Calu3 (cell line): ENCODE measurements around the gene CNTLN. TPM values are rescaled to one million over a fixed set of nuclear protein-coding genes. Genes with fewer than 3 reads are reported as not detected.
"Not testable (repeated sequence)": the region's sequence is repeated elsewhere in the genome, so short reads cannot be mapped to it uniquely, and the experiment has no call there.

Experiments used
- BruUV-seq: library from RNA; stranded (reverse); fragments of 400-500 nt; replicated peaks from 2 replicates; lab custom pipeline; 2021; lab: Mats Ljungman, UMichigan
- CTCF ChIA-PET: fragments of 300-600 bp; sonication (Branson Sonifier 250); formaldehyde crosslinking; loops from one replicate; lab custom pipeline; 2022; ENCODE audit warnings: antibody characterized with exemption; lab: Charles Lee
- DNase-seq: peaks from one replicate; pipeline ENCODE4 v3.0.0; 2022
- H3K27ac Mint-ChIP-seq: one replicate; pipeline ENCODE4 v1.8.0; 2022; ENCODE audit warnings: mixed read lengths; ENCODE audit not compliant: unreplicated experiment
- H3K27me3 Mint-ChIP-seq: one replicate; pipeline ENCODE4 v1.8.0; 2022; ENCODE audit warnings: mixed read lengths; ENCODE audit not compliant: unreplicated experiment
- H3K36me3 Mint-ChIP-seq: one replicate; pipeline ENCODE4 v1.8.0; 2022; ENCODE audit warnings: mild to moderate bottlenecking, moderate library complexity, mixed read lengths; ENCODE audit not compliant: insufficient read depth, unreplicated experiment
- H3K4me1 Mint-ChIP-seq: one replicate; pipeline ENCODE4 v1.8.0; 2022; ENCODE audit warnings: mild to moderate bottlenecking, low read depth, mixed read lengths; ENCODE audit not compliant: unreplicated experiment
- H3K4me3 Mint-ChIP-seq: one replicate; pipeline ENCODE4 v1.8.0; 2022; ENCODE audit warnings: mild to moderate bottlenecking, low read depth, moderate library complexity, mixed read lengths; ENCODE audit not compliant: unreplicated experiment
- H3K9me3 Mint-ChIP-seq: one replicate; pipeline ENCODE4 v1.8.0; 2022; ENCODE audit warnings: low read depth, mixed read lengths; ENCODE audit not compliant: unreplicated experiment
- CTCF ChIP-seq: fragments of 200-600 bp; IDR thresholded peaks from one replicate; pipeline ENCODE4 v1.8.0; 2022; ENCODE audit warnings: antibody characterized with exemption; ENCODE audit not compliant: unreplicated experiment
- intact Hi-C: fragments of 100-400 bp; cut with micrococcal nuclease; formaldehyde crosslinking; loops from one replicate; pipeline ENCODE4 v1.10.0; 2022; ENCODE audit not compliant: unreplicated experiment
- total RNA-seq: library from RNA; stranded (reverse); gene quantifications from 2 replicates; pipeline ENCODE4 v1.2.3, GENCODE V29; 2022

Gene CNTLN
- total RNA-seq, 1 experiment from 2014 or later = 6.7 TPM

- no peaks in the 10 kb centered on the region for H3K9me3 Mint-ChIP-seq
- DNase-seq = no peak
- CTCF ChIA-PET = no interaction called here
- no peaks in the 10 kb centered on the region for H3K36me3 Mint-ChIP-seq
- H3K27ac Mint-ChIP-seq = no peak overlapping the region
- no peak overlapping the region for H3K4me3 Mint-ChIP-seq
- TF ChIP-seq CTCF = no peak
- BruUV-seq = no TSS peak
- intact Hi-C loops = no loop called here
- H3K27me3 Mint-ChIP-seq = no peaks in the 10 kb centered on the region
- no peaks in the 10 kb centered on the region for H3K4me1 Mint-ChIP-seq
Measured at GRCh38 chr9:17380126-17380861, 245.5 kb downstream of the CNTLN start.

GRCh38 chr9:17387565-17387964, 252.7 kb downstream of the CNTLN start:
- H3K4me1 Mint-ChIP-seq = no peaks in the 10 kb centered on the region
- no peak for DNase-seq
- no peaks in the 10 kb centered on the region for H3K9me3 Mint-ChIP-seq
- CTCF ChIA-PET = no interaction called here
- TF ChIP-seq CTCF = no peak
- no peaks in the 10 kb centered on the region for H3K27me3 Mint-ChIP-seq
- H3K4me3 Mint-ChIP-seq = no peak overlapping the region
- no TSS peak for BruUV-seq
- intact Hi-C loops = no loop called here
- no peaks in the 10 kb centered on the region for H3K36me3 Mint-ChIP-seq
- H3K27ac Mint-ChIP-seq = no peak overlapping the region

- Mint-ChIP-seq H3K4me1 (no peaks in the 10 kb centered on the region), H3K4me3 (no peak overlapping the region), H3K36me3 (no peaks in the 10 kb centered on the region), H3K9me3 (no peaks in the 10 kb centered on the region), H3K27me3 (no peaks in the 10 kb centered on the region), H3K27ac (no peak overlapping the region)
- intact Hi-C loops = no loop called here
- BruUV-seq = no TSS peak
- no peak for DNase-seq
- CTCF ChIA-PET = no interaction called here
- no peak for TF ChIP-seq CTCF
Measured at GRCh38 chr9:17389026-17389425, 254.2 kb downstream of the CNTLN start.

- Mint-ChIP-seq H3K27ac (no peak overlapping the region), H3K36me3 (no peaks in the 10 kb centered on the region), H3K4me3 (no peak overlapping the region), H3K27me3 (no peaks in the 10 kb centered on the region), H3K9me3 (no peaks in the 10 kb centered on the region), H3K4me1 (no peaks in the 10 kb centered on the region)
- TF ChIP-seq CTCF = no peak
- intact Hi-C loops = no loop called here
- DNase-seq = no peak
- CTCF ChIA-PET = interaction anchor here (0.5 kb wide), 1 partner anchor 70 kb away, joined by 3 read pairs; no protein-coding TSS in a partner anchor
- BruUV-seq = no TSS peak
Measured at GRCh38 chr9:17394881-17395510, 260.2 kb downstream of the CNTLN start.

- H3K4me1 Mint-ChIP-seq, H3K9me3 Mint-ChIP-seq, CTCF ChIA-PET, H3K4me3 Mint-ChIP-seq, BruUV-seq, H3K27ac Mint-ChIP-seq, intact Hi-C loops, H3K36me3 Mint-ChIP-seq, DNase-seq, H3K27me3 Mint-ChIP-seq: not testable (repeated sequence)
Measured at GRCh38 chr9:17397166-17397728, 262.4 kb downstream of the CNTLN start.
